Stimulated activated naive CD8-positive, alpha-beta T cell treated with anti-CD3 and anti-CD28 coated beads, Interleukin-15, Interleukin-2, amounts not matched to agents 100 ng/mL and 50 ng/mL, for 24 hours (primary cell): ENCODE measurements around the gene PGGHG.
"Not testable (repeated sequence)": the region's sequence is repeated elsewhere in the genome, so short reads cannot be mapped to it uniquely, and the experiment has no call there.

Source experiments
- H3K27ac Mint-ChIP-seq: one replicate; pipeline ENCODE4 v1.8.0; 2021; ENCODE audit warnings: mild to moderate bottlenecking, mixed read lengths
- H3K27me3 Mint-ChIP-seq: one replicate; pipeline ENCODE4 v1.8.0; 2021; ENCODE audit warnings: mixed read lengths
- H3K36me3 Mint-ChIP-seq: one replicate; pipeline ENCODE4 v1.8.0; 2021; ENCODE audit warnings: low read depth, mixed read lengths
- H3K4me1 Mint-ChIP-seq: one replicate; pipeline ENCODE4 v1.8.0; 2021; ENCODE audit warnings: low read depth, mixed read lengths
- H3K4me3 Mint-ChIP-seq: one replicate; pipeline ENCODE4 v1.8.0; 2021; ENCODE audit warnings: mild to moderate bottlenecking, mixed read lengths
- H3K9me3 Mint-ChIP-seq: one replicate; pipeline ENCODE4 v1.8.0; 2021; ENCODE audit warnings: mixed read lengths

PGGHG gene

GRCh38 chr11:330694-331357 lies 41.9 kb downstream of the PGGHG start:
- Mint-ChIP-seq H3K27me3 (no peaks in the 10 kb centered on the region), H3K4me1 (peaks cover 71% of the 10 kb centered on the region), H3K4me3 (peak overlapping the region; percentile 4), H3K9me3 (no peaks in the 10 kb centered on the region), H3K36me3 (no peaks in the 10 kb centered on the region), H3K27ac (peak overlapping the region; percentile 61)

DNA sequence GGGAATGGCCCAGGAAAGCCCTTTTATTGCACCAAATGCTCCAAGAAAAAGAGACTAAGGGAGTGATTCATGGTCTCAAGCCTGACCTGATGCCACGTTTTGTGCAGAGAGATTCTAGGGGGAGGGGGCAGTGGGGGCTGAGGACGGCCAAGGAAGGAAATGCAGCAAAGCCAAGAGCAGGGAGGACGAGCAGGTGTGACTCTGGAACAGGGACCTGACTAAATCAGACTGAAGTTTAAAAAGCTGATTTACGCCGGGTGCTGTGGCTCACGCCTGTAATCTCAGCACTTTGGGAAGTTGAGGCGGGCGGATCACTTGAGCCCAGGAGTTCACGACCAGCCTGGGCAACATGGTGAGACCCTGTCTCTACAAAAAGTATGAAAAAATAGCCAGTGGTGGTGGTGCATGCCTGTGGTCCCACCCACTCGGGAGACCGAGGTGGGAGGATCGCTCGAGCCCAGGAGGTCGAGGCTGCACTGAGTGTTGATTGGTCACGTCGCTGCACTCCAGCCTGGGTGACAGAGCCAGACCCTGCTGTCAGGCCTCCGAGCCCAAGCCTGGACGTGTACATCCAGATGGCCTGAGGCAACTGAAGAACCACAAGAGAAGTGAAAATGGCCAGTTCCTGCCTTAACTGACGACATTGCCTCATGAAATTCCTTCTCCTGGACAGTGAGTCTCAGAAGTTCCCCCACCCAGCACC lies 42.6 kb downstream of the PGGHG start:
- no peaks in the 10 kb centered on the region for H3K27me3 Mint-ChIP-seq
- no peaks in the 10 kb centered on the region for H3K9me3 Mint-ChIP-seq
- peak overlapping the region; percentile 4 for H3K4me3 Mint-ChIP-seq
- peak overlapping the region; percentile 61 for H3K27ac Mint-ChIP-seq
- no peaks in the 10 kb centered on the region for H3K36me3 Mint-ChIP-seq
- peaks cover 71% of the 10 kb centered on the region for H3K4me1 Mint-ChIP-seq

- H3K27ac Mint-ChIP-seq, result no peak overlapping the region
- no peaks in the 10 kb centered on the region for H3K27me3 Mint-ChIP-seq
- H3K4me3 Mint-ChIP-seq, result no peak overlapping the region
- H3K4me1 Mint-ChIP-seq, result peaks cover 63% of the 10 kb centered on the region
- H3K9me3 Mint-ChIP-seq, result no peaks in the 10 kb centered on the region
- H3K36me3 Mint-ChIP-seq, result no peaks in the 10 kb centered on the region
Observed at GRCh38 chr11:332651-333480, 43.9 kb downstream of the PGGHG start.

GRCh38 chr11:333616-334263 lies 44.8 kb downstream of the PGGHG start:
- not testable (repeated sequence) for H3K27me3 Mint-ChIP-seq, H3K36me3 Mint-ChIP-seq, H3K9me3 Mint-ChIP-seq, H3K27ac Mint-ChIP-seq, H3K4me3 Mint-ChIP-seq
- peaks cover 58% of the 10 kb centered on the region for H3K4me1 Mint-ChIP-seq

DNA sequence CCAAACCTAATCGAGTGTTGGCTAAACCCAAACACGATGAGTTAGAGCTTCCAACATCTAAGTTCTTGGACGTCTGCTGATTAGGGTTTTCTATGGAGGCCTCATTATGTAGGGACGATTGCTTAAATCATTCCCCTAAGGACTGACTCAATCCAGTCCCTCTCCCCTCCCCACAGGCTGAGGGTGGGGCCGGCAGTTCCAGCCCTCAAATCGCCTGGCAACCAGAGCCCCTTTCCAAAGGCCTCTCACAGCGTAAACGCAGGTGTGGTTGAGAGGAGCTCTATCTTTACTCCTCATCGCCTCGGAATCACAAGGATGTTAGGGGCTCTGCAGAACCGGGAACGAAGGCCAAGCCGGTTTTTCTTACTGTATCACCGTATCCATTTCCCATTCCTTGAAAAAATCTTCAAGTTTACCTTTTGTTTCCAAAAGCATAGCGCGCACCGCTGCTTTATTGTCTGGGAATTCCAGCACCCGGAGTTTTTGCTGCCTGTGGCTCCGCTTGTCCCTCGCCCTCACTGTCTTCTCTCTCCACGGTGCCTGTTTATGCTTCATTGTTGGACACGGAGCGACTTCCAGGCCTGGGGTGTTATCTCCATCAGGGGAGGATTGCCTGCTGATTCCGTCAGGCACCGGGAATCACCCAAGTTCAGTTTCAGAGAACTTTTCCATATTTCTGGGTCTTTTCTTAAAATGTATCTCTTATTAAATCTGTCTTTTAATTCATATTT lies 45.5 kb downstream of the PGGHG start:
- H3K4me3 Mint-ChIP-seq, result no peak overlapping the region
- H3K36me3 Mint-ChIP-seq, result no peaks in the 10 kb centered on the region
- H3K27ac Mint-ChIP-seq, result no peak overlapping the region
- no peaks in the 10 kb centered on the region for H3K27me3 Mint-ChIP-seq
- H3K9me3 Mint-ChIP-seq, result no peaks in the 10 kb centered on the region
- peaks cover 53% of the 10 kb centered on the region for H3K4me1 Mint-ChIP-seq

DNA sequence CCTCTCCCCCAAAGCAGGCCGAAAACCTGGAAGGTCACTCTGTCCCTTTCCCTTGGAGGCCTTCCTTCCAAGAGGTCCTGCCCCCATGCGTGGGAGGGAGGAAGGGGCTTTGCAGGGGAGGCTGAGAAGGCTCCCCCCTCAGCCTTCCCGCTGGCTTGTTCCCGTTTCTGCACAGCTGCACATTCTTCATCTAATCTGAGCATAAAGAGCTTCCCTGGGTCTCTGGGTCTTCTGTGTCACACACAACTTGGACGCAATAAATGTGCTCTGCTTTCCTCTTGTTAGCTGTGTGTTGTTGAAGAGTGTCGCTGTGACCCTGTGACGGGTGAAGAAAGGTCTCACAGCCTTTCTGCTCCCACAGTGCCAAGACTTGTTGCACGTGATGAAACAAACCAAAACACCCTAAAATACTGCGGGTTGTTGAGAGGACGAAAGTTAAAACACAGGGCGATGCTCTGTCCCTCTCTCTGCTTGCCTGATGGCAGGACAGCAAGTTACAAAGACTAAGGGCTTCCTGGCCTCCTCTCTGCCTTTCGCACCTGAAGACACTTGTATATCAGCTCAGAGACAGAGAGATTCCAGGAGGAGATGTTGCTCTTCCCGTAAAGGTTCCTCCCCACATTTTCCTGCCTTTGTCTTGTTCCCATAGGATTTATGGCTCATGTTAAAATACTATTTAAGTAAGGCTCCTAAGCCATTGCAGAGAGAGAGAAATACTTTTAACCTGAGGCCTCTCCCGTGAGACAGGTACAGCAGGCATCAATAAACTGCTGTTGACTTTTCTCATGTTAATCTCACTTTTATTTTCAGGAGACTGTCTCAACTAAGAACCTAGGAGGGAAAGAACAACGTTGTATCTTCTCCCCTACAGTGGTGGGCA lies 47.1 kb downstream of the PGGHG start:
- no peak overlapping the region for H3K27ac Mint-ChIP-seq
- no peaks in the 10 kb centered on the region for H3K9me3 Mint-ChIP-seq
- H3K36me3 Mint-ChIP-seq, result no peaks in the 10 kb centered on the region
- peaks cover 45% of the 10 kb centered on the region for H3K4me1 Mint-ChIP-seq
- no peaks in the 10 kb centered on the region for H3K27me3 Mint-ChIP-seq
- H3K4me3 Mint-ChIP-seq, result no peak overlapping the region

DNA sequence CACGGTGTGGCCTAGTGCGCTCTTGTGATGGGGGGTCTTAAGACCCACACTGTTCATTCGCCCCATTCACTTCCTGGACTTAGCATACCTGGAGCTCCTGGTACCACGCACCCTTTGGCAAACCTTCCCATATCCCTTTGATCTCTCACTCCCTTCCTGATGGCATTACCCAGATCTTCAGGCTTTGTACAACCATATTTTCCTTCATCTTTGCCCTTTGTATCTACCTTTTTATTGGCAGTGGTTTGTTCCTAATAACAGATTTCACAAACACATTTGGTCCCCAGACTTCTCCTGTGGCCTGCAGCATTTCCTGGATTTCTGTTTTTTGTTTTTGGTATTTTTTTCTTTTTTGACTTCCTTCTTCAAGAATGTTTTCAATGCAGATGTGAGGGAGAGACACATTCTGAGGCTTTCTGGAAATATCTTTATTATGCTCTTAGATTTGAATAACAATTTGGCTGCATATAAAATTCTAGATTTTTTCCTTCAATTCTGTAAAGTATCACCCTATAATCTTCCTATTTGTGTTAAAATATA lies 47.8 kb downstream of the PGGHG start:
- no peaks in the 10 kb centered on the region for H3K27me3 Mint-ChIP-seq
- H3K4me1 Mint-ChIP-seq, result peaks cover 45% of the 10 kb centered on the region
- no peak overlapping the region for H3K27ac Mint-ChIP-seq
- H3K4me3 Mint-ChIP-seq, result no peak overlapping the region
- no peaks in the 10 kb centered on the region for H3K36me3 Mint-ChIP-seq
- no peaks in the 10 kb centered on the region for H3K9me3 Mint-ChIP-seq

GRCh38 chr11:337711-338110 lies 48.8 kb downstream of the PGGHG start:
- Mint-ChIP-seq H3K4me1 (peaks cover 46% of the 10 kb centered on the region), H3K27ac (no peak overlapping the region), H3K36me3 (no peaks in the 10 kb centered on the region), H3K27me3 (no peaks in the 10 kb centered on the region), H3K4me3 (no peak overlapping the region), H3K9me3 (no peaks in the 10 kb centered on the region)

DNA sequence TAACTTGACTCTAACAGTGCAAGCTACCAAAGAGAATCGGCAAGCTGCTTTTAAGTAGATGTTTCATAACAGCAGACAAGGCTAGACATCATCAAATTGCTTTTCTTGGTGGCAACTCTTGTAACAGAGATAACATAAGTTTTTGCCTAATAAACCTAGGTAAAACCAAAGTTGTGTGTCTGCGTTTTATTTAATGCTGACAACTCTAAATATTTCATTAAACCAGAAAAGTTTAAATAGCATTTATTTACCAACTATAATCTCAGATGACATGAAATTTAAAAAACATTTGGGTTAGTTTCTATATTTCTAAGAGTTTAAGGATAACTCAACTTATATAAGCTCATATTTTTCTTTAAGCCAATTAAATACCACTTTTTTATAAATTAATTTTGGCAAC lies 51.0 kb downstream of the PGGHG start:
- Mint-ChIP-seq H3K4me3 (no peak overlapping the region), H3K27ac (no peak overlapping the region), H3K4me1 (peaks cover 41% of the 10 kb centered on the region), H3K27me3 (no peaks in the 10 kb centered on the region), H3K9me3 (no peaks in the 10 kb centered on the region), H3K36me3 (no peaks in the 10 kb centered on the region)

- no peak overlapping the region for H3K4me3 Mint-ChIP-seq
- H3K4me1 Mint-ChIP-seq, result peaks cover 35% of the 10 kb centered on the region
- H3K36me3 Mint-ChIP-seq, result no peaks in the 10 kb centered on the region
- no peaks in the 10 kb centered on the region for H3K27me3 Mint-ChIP-seq
- no peak overlapping the region for H3K27ac Mint-ChIP-seq
- no peaks in the 10 kb centered on the region for H3K9me3 Mint-ChIP-seq
Observed at GRCh38 chr11:340539-341512, 51.9 kb downstream of the PGGHG start.

DNA sequence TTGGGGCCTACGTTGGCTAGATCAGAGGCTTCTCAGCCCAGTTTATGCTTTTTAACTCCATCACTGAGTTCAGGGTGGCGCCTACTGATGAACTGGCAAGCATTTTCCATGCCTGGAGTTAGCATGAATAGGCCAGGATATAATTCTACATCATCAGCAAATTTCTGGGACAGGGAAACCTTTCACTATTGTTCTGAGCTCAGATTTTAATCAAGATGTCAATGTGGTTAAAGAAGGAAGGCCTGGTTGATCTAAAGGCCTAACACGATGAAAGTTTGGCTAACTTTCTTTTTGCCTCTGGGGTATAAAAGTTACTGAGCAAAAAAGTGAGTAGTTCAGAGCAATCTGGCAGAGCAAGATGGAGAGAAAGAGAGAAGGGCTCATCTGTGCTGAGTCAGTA lies 53.4 kb downstream of the PGGHG start:
- H3K27ac Mint-ChIP-seq, result no peak overlapping the region
- no peaks in the 10 kb centered on the region for H3K27me3 Mint-ChIP-seq
- peaks cover 24% of the 10 kb centered on the region for H3K4me1 Mint-ChIP-seq
- H3K9me3 Mint-ChIP-seq, result no peaks in the 10 kb centered on the region
- H3K4me3 Mint-ChIP-seq, result no peak overlapping the region
- no peaks in the 10 kb centered on the region for H3K36me3 Mint-ChIP-seq

- no peaks in the 10 kb centered on the region for H3K27me3 Mint-ChIP-seq
- no peaks in the 10 kb centered on the region for H3K36me3 Mint-ChIP-seq
- no peaks in the 10 kb centered on the region for H3K9me3 Mint-ChIP-seq
- H3K4me1 Mint-ChIP-seq, result peaks cover 26% of the 10 kb centered on the region
- peak overlapping the region; percentile 36 for H3K27ac Mint-ChIP-seq
- no peak overlapping the region for H3K4me3 Mint-ChIP-seq
Observed at GRCh38 chr11:344836-345578, 56.1 kb downstream of the PGGHG start.
